ENCODE results near the gene TTC34. TPM values are rescaled to one million over a fixed set of nuclear protein-coding genes. Genes with fewer than 3 reads are reported as not detected.

TTC34 gene
- total RNA-seq, 1 donor from 2014 or later, result 3.6 TPM

- no peaks in the 10 kb centered on the region for H3K4me1 Mint-ChIP-seq
- peak in 1 of 2 experiments; percentile 36 for DNase-seq (ENCODE audit: low spot score in 2 of 2, unreplicated experiment in 2 of 2)
- no peak overlapping the region for H3K4me3 Mint-ChIP-seq
- TF ChIP-seq, protein P1, sequence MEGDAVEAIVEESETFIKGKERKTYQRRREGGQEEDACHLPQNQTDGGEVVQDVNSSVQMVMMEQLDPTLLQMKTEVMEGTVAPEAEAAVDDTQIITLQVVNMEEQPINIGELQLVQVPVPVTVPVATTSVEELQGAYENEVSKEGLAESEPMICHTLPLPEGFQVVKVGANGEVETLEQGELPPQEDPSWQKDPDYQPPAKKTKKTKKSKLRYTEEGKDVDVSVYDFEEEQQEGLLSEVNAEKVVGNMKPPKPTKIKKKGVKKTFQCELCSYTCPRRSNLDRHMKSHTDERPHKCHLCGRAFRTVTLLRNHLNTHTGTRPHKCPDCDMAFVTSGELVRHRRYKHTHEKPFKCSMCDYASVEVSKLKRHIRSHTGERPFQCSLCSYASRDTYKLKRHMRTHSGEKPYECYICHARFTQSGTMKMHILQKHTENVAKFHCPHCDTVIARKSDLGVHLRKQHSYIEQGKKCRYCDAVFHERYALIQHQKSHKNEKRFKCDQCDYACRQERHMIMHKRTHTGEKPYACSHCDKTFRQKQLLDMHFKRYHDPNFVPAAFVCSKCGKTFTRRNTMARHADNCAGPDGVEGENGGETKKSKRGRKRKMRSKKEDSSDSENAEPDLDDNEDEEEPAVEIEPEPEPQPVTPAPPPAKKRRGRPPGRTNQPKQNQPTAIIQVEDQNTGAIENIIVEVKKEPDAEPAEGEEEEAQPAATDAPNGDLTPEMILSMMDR (IDR thresholded peaks at IDR 0.05; ENCODE audit: unreplicated experiment), result no peak
- H3K27ac Mint-ChIP-seq, result no peak overlapping the region
- H3K9me3 Mint-ChIP-seq, result peaks cover 9% of the 10 kb centered on the region
- H3K36me3 Mint-ChIP-seq, result no peaks in the 10 kb centered on the region
- H3K27me3 Mint-ChIP-seq (ENCODE audit: low read depth), result peaks cover 9% of the 10 kb centered on the region
Observed at GRCh38 chr1:2609319-2610035, 192.0 kb downstream of the TTC34 start.

DNA sequence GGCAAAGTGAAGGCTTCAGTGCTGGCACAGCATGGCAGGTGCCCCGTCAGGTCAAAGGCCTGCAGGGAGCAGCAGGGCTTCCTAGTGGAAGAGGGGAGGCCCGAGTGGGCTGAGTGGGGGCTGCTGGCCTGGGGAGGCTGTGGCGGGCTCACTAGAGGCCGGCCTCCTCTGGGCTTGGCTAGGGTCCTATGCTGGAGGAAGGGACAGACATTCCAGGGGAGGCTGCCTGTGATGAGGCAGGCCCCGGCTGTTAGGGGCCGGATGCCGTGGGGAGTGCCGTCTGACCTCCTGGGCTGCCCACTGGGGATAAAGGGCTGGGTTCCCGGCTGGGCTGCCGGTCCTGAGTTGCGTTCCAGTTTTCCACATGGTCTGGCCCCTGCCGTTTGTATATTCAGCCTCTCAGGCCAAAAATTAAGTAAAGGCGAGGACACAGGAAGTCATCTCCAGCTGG, 193.8 kb downstream of the TTC34 start:
- no peak overlapping the region for H3K4me3 Mint-ChIP-seq
- no peak for DNase-seq (ENCODE audit: low spot score in 2 of 2, unreplicated experiment in 2 of 2)
- TF ChIP-seq, protein P1 (IDR thresholded peaks at IDR 0.05; ENCODE audit: unreplicated experiment), result no peak
- H3K9me3 Mint-ChIP-seq, result no peaks in the 10 kb centered on the region
- no peak overlapping the region for H3K27ac Mint-ChIP-seq
- no peaks in the 10 kb centered on the region for H3K36me3 Mint-ChIP-seq
- H3K4me1 Mint-ChIP-seq, result no peaks in the 10 kb centered on the region
- peaks cover 10% of the 10 kb centered on the region for H3K27me3 Mint-ChIP-seq (ENCODE audit: low read depth)

GRCh38 chr1:2606881-2607621, 194.4 kb downstream of the TTC34 start:
- Mint-ChIP-seq H3K27ac (no peak overlapping the region), H3K4me1 (no peaks in the 10 kb centered on the region), H3K27me3 (ENCODE audit: low read depth) (peaks cover 15% of the 10 kb centered on the region), H3K36me3 (no peaks in the 10 kb centered on the region), H3K9me3 (no peaks in the 10 kb centered on the region), H3K4me3 (no peak overlapping the region)
- no peak for DNase-seq (ENCODE audit: low spot score in 2 of 2, unreplicated experiment in 2 of 2)
- TF ChIP-seq, protein P1 (IDR thresholded peaks at IDR 0.05; ENCODE audit: unreplicated experiment), result no peak

DNA sequence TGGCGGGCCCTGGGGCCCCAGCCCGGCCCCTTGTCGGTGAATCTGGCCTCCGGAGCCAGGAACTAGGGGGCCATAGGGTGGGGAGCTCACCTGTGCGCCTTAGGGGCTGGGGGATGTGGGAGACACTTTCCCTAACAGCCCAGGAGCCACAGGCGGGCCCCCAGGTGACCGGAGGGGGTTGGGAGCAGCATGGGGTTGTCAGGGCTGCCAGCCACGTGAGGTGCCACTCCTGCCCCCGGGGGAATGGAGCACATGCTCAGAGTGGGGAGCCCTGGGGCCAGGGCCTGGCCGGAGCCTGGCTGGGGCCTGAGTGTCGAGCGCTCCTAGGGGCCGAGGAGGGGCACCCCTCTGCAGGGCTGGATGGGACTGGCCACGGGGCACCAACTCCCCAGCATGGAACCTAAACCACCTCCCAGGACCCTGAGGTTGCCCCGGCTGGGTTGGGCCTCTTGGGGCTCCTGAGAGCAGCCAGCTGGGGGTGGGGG, 195.1 kb downstream of the TTC34 start:
- Mint-ChIP-seq H3K27ac (no peak overlapping the region), H3K9me3 (no peaks in the 10 kb centered on the region), H3K36me3 (no peaks in the 10 kb centered on the region), H3K4me3 (no peak overlapping the region), H3K4me1 (no peaks in the 10 kb centered on the region), H3K27me3 (ENCODE audit: low read depth) (peaks cover 22% of the 10 kb centered on the region)
- TF ChIP-seq, protein P1 (IDR thresholded peaks at IDR 0.05; ENCODE audit: unreplicated experiment), result no peak
- DNase-seq (ENCODE audit: low spot score in 2 of 2, unreplicated experiment in 2 of 2), result peak in 1 of 2 experiments; percentile 36

DNA sequence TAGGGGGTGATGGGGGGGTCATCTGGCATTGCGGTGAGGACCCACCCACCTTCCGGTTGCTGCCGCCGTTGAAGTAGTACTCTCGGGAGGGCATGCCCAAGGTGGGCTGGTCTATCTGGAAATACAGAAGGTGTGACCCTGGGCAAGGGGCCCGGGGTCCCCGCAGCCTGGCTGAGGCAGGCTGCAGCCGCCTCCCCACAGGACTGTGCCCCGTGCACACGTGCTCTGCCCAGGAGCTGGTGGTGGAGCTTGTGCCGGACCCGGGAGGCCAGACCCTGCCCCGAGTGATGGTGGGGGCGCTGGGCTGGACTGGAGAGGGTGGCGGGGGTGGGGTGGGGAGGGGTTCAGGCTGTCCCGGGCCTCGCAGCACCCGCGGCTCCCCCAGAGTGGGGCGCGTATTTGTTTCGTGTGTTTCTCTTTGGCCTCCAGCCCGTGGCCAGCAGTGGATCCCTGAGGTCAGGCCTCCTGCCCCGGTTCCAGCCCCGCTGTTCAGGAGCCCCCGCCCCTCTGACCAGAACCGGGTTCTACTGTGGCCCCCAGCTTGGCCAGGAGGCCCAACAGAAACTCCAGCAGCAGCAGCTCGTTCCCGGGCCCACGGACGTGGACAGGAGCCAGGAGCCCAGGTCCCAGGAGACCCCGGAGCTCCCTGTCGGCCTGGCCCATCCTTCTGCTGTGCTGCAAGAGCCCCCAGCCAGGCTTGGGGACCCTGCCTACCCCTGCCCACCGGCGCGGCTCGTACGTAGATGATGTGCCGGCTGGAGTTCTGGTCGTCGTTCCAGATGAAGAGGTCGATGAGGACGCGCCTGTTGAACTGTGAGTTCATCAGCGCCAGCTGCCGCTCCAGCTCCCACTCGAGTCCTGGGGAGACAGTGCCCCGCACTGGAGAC, 195.7 kb downstream of the TTC34 start:
- H3K9me3 Mint-ChIP-seq, result no peaks in the 10 kb centered on the region
- no peak overlapping the region for H3K27ac Mint-ChIP-seq
- H3K4me1 Mint-ChIP-seq, result no peaks in the 10 kb centered on the region
- TF ChIP-seq, protein P1 (IDR thresholded peaks at IDR 0.05; ENCODE audit: unreplicated experiment), result no peak
- no peaks in the 10 kb centered on the region for H3K36me3 Mint-ChIP-seq
- DNase-seq (ENCODE audit: low spot score in 2 of 2, unreplicated experiment in 2 of 2), result no peak
- peaks cover 28% of the 10 kb centered on the region for H3K27me3 Mint-ChIP-seq (ENCODE audit: low read depth)
- no peak overlapping the region for H3K4me3 Mint-ChIP-seq

Data from mesothelial cell of epicardium (in vitro differentiated cells).